KMS-11 (cell line): ENCODE results near the gene PCSK2.

Experiments used
- H2AFZ ChIP-seq: fragments of 200-600 bp; sonication (generic); 2 replicates; pipeline ENCODE4 v1.6.1; 2016; ENCODE audit warnings: antibody characterized with exemption, mixed run types, low read depth
- H3K27ac ChIP-seq: fragments of 200-600 bp; sonication (generic); 2 replicates; pipeline ENCODE4 v1.6.1; 2016; ENCODE audit warnings: mild to moderate bottlenecking, mixed run types
- H3K27me3 ChIP-seq: fragments of 200-600 bp; sonication (generic); 2 replicates; pipeline ENCODE4 v1.6.1; 2017; ENCODE audit warnings: mild to moderate bottlenecking, low read depth, mixed run types, moderate library complexity; ENCODE audit not compliant: insufficient read depth
- H3K36me3 ChIP-seq: fragments of 200-600 bp; sonication (generic); 2 replicates; pipeline ENCODE4 v1.6.1; 2017; ENCODE audit warnings: mild to moderate bottlenecking, mixed run types; ENCODE audit not compliant: insufficient read depth
- H3K4me1 ChIP-seq: fragments of 200-600 bp; sonication (generic); 2 replicates; pipeline ENCODE4 v1.6.1; 2016; ENCODE audit warnings: mild to moderate bottlenecking, low read depth, mixed run types; ENCODE audit not compliant: poor library complexity, severe bottlenecking
- H3K4me2 ChIP-seq: fragments of 200-600 bp; sonication (generic); 2 replicates; pipeline ENCODE4 v1.7.0; 2016; ENCODE audit warnings: mild to moderate bottlenecking, mixed run types
- H3K4me3 ChIP-seq: fragments of 200-600 bp; sonication (generic); IDR thresholded peaks from 2 replicates; pipeline ENCODE4 v1.6.1; 2017; ENCODE audit warnings: low read depth, low read length, mixed read lengths; ENCODE audit not compliant: insufficient read depth
- H3K79me2 ChIP-seq: fragments of 200-600 bp; sonication (generic); 2 replicates; pipeline ENCODE4 v1.6.1; 2016; ENCODE audit warnings: low read depth, mixed run types; ENCODE audit not compliant: insufficient read depth
- H3K9ac ChIP-seq: fragments of 200-600 bp; sonication (generic); 2 replicates; pipeline ENCODE4 v1.6.1; 2016; ENCODE audit warnings: mild to moderate bottlenecking, mixed run types
- H4K20me1 ChIP-seq: fragments of 200-600 bp; sonication (generic); 2 replicates; pipeline ENCODE4 v1.6.1; 2016; ENCODE audit warnings: mild to moderate bottlenecking, mixed run types; ENCODE audit not compliant: insufficient read depth
- CTCF ChIP-seq: fragments of 200-600 bp; sonication (generic); conservative IDR thresholded peaks from 2 replicates; pipeline ENCODE4 v1.6.1; 2017; ENCODE audit warnings: low read depth, mild to moderate bottlenecking, antibody characterized with exemption, low read length, moderate library complexity, mixed read lengths

Gene PCSK2

GRCh38 chr20:17315407-17316231 lies 88.8 kb downstream of the PCSK2 start:
- Histone ChIP-seq H3K4me2 (no peak overlapping the region), H3K27me3 (no peaks in the 10 kb centered on the region), H3K4me3 (no peak overlapping the region), H3K4me1 (no peaks in the 10 kb centered on the region), H3K79me2 (no peaks in the 10 kb centered on the region), H3K27ac (no peak overlapping the region), H2AFZ (no peak overlapping the region), H4K20me1 (no peaks in the 10 kb centered on the region), H3K36me3 (no peaks in the 10 kb centered on the region), H3K9ac (no peak overlapping the region)
- TF ChIP-seq CTCF = no peak

GRCh38 chr20:17316316-17317038 lies 89.6 kb downstream of the PCSK2 start:
- Histone ChIP-seq H3K79me2 (no peaks in the 10 kb centered on the region), H4K20me1 (no peaks in the 10 kb centered on the region), H3K27ac (no peak overlapping the region), H3K4me2 (no peak overlapping the region), H3K36me3 (no peaks in the 10 kb centered on the region), H3K4me3 (no peak overlapping the region), H3K9ac (no peak overlapping the region), H3K4me1 (no peaks in the 10 kb centered on the region), H3K27me3 (no peaks in the 10 kb centered on the region), H2AFZ (no peak overlapping the region)
- no peak for TF ChIP-seq CTCF

GRCh38 chr20:17317341-17317740 lies 90.5 kb downstream of the PCSK2 start:
- Histone ChIP-seq H3K4me2 (no peak overlapping the region), H3K27me3 (no peaks in the 10 kb centered on the region), H2AFZ (no peak overlapping the region), H4K20me1 (no peaks in the 10 kb centered on the region), H3K79me2 (no peaks in the 10 kb centered on the region), H3K9ac (no peak overlapping the region), H3K4me3 (no peak overlapping the region), H3K4me1 (no peaks in the 10 kb centered on the region), H3K27ac (no peak overlapping the region), H3K36me3 (no peaks in the 10 kb centered on the region)
- no peak for TF ChIP-seq CTCF

- Histone ChIP-seq H3K4me1 (no peaks in the 10 kb centered on the region), H3K27ac (no peak overlapping the region), H2AFZ (no peak overlapping the region), H3K4me2 (no peak overlapping the region), H3K36me3 (no peaks in the 10 kb centered on the region), H4K20me1 (no peaks in the 10 kb centered on the region), H3K9ac (no peak overlapping the region), H3K79me2 (no peaks in the 10 kb centered on the region), H3K4me3 (no peak overlapping the region), H3K27me3 (no peaks in the 10 kb centered on the region)
- no peak for TF ChIP-seq CTCF
These were observed 93.6 kb downstream of the PCSK2 start for GRCh38 chr20:17320456-17320855.
